Loucy (cell line): Measurements from ENCODE around the gene GIMAP8.

Experiments
- H2AFZ ChIP-seq: fragments of 200-600 bp; sonication (generic); 2 replicates; pipeline ENCODE4 v1.6.0; 2016; ENCODE audit warnings: antibody characterized with exemption, mild to moderate bottlenecking, low read length, moderate library complexity
- H3F3A ChIP-seq: fragments of 200-600 bp; 2 replicates; pipeline ENCODE4 v1.6.0; 2016; ENCODE audit warnings: antibody characterized with exemption, low read depth, mild to moderate bottlenecking
- H3K27me3 ChIP-seq: fragments of 200-600 bp; sonication (generic); 2 replicates; pipeline ENCODE4 v1.6.1; 2014; ENCODE audit warnings: low read length, mild to moderate bottlenecking; ENCODE audit not compliant: insufficient read depth, poor library complexity, severe bottlenecking
- H3K36me3 ChIP-seq: fragments of 200-600 bp; sonication (generic); 2 replicates; pipeline ENCODE4 v1.6.1; 2016; ENCODE audit warnings: low read length; ENCODE audit not compliant: insufficient read depth
- H3K4me1 ChIP-seq: fragments of 200-600 bp; sonication (generic); 2 replicates; pipeline ENCODE4 v1.5.1; 2014; ENCODE audit warnings: low read length, mild to moderate bottlenecking; ENCODE audit not compliant: insufficient read depth, poor library complexity, severe bottlenecking
- H3K4me2 ChIP-seq: fragments of 200-600 bp; sonication (generic); 2 replicates; pipeline ENCODE4 v1.6.0; 2014; ENCODE audit warnings: antibody characterized with exemption, low read length, low read depth, mild to moderate bottlenecking; ENCODE audit not compliant: poor library complexity, severe bottlenecking
- H3K4me3 ChIP-seq: fragments of 200-600 bp; sonication (generic); 2 replicates; pipeline ENCODE4 v1.5.1; 2014; ENCODE audit warnings: low read length, mild to moderate bottlenecking, mixed read lengths; ENCODE audit not compliant: poor library complexity, severe bottlenecking
- H3K79me2 ChIP-seq: fragments of 200-600 bp; sonication (generic); 2 replicates; pipeline ENCODE4 v1.6.1; 2014; ENCODE audit warnings: low read length; ENCODE audit not compliant: insufficient read depth
- H3K9ac ChIP-seq: fragments of 200-600 bp; sonication (generic); 2 replicates; pipeline ENCODE4 v1.6.0; 2014; ENCODE audit warnings: mild to moderate bottlenecking, low read depth, low read length, moderate library complexity; ENCODE audit not compliant: poor library complexity, severe bottlenecking
- H3K9me2 ChIP-seq: fragments of 200-600 bp; sonication (generic); replicated peaks from 2 replicates; pipeline ENCODE4 v1.6.1; 2016; ENCODE audit warnings: low read depth, low read length, mixed read lengths
- H3K9me3 ChIP-seq: fragments of 200-600 bp; sonication (generic); 2 replicates; pipeline ENCODE4 v1.6.1; 2014; ENCODE audit warnings: mild to moderate bottlenecking, antibody characterized with exemption, low read length, low read depth; ENCODE audit not compliant: insufficient read depth
- H4K20me1 ChIP-seq: fragments of 200-600 bp; sonication (generic); 2 replicates; pipeline ENCODE4 v1.6.0; 2014; ENCODE audit warnings: antibody characterized with exemption, low read length, mild to moderate bottlenecking; ENCODE audit not compliant: insufficient read depth, poor library complexity, severe bottlenecking
- CTCF ChIP-seq: fragments of 200-600 bp; sonication (generic); conservative IDR thresholded peaks from 2 replicates; pipeline ENCODE4 v1.5.1; 2014; ENCODE audit warnings: mild to moderate bottlenecking, antibody characterized with exemption, low read length
- EZH2phosphoT487 ChIP-seq: fragments of 200-600 bp; IDR thresholded peaks from 2 replicates; pipeline ENCODE4 v1.6.1; 2018; ENCODE audit warnings: antibody characterized with exemption, mild to moderate bottlenecking, moderate library complexity, borderline replicate concordance

Gene GIMAP8

DNA sequence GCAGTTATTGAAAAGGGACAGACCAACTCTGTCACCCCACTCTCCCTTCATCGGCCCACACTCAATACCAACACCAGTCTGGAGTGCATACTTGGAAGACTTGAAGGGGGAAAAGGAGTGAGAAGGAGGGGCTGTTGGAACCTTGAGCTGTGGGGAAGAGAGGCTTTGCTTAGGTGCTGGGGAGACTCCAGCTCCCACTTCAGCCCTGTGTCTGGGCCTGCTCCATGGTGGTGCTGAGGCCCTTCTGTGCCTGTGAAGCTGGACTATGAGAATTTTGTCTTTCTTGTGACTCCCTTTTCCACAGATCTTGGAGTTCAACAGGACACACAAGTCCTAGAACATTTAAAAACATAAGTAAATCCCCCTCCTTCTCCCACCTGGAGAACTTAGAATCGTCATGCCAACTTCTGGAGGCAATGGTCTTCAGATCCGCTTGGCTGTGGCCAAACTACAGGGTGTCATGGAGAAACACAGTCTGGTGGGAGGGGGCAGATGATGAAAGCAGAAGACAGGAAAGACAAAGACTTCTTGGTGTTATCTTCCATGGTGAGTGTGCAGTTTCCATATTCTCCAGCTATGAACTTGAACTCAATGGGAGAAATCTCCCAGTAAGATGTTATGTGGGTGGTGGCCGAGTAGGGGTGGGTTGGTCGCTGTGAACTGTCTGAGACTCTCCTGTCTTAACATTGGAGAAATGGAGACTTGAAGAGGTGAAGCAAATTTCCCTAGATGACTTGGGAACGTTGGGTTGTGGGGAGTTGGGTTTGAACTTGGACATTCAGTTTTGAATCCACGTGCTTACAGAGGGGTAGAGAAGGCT, 18.4 kb upstream of the GIMAP8 start:
- no peaks in the 10 kb centered on the region for H4K20me1 ChIP-seq
- peaks cover 31% of the 10 kb centered on the region for H3K4me1 ChIP-seq
- H3K36me3 ChIP-seq: no peaks in the 10 kb centered on the region
- H3K4me2 ChIP-seq: no peak overlapping the region
- H3K9me3 ChIP-seq: no peaks in the 10 kb centered on the region
- no peaks in the 10 kb centered on the region for H3K79me2 ChIP-seq
- H3K4me3 ChIP-seq: no peak overlapping the region
- H3K27me3 ChIP-seq: no peaks in the 10 kb centered on the region
- H3K9me2 ChIP-seq: no peaks in the 10 kb centered on the region
- H2AFZ ChIP-seq: no peak overlapping the region
- no peak for TF ChIP-seq EZH2phosphoT487
- no peak for TF ChIP-seq CTCF
- no peak overlapping the region for H3K9ac ChIP-seq
- H3F3A ChIP-seq: no peaks in the 10 kb centered on the region; the same call in 1 of the 2 replicates

- TF ChIP-seq EZH2phosphoT487: no peak
- TF ChIP-seq CTCF: no peak
- Histone ChIP-seq H3K4me3 (no peak overlapping the region), H3K79me2 (no peaks in the 10 kb centered on the region), H3K9me2 (no peaks in the 10 kb centered on the region), H3K9ac (no peak overlapping the region), H3K27me3 (no peaks in the 10 kb centered on the region), H3K9me3 (no peaks in the 10 kb centered on the region), H3K4me1 (peaks cover 24% of the 10 kb centered on the region), H3K36me3 (no peaks in the 10 kb centered on the region), H2AFZ (peak overlapping the region; percentile 76), H3K4me2 (peak overlapping the region; percentile 10), H4K20me1 (no peaks in the 10 kb centered on the region), H3F3A (no peaks in the 10 kb centered on the region; the same call in 1 of the 2 replicates)
Observed at GRCh38 chr7:150432915-150433892, 17.2 kb upstream of the GIMAP8 start.

GRCh38 chr7:150434240-150434639, 16.2 kb upstream of the GIMAP8 start:
- H3K9me3 ChIP-seq: no peaks in the 10 kb centered on the region
- H3K27me3 ChIP-seq: no peaks in the 10 kb centered on the region
- no peaks in the 10 kb centered on the region for H3K79me2 ChIP-seq
- H3K36me3 ChIP-seq: no peaks in the 10 kb centered on the region
- TF ChIP-seq CTCF (no peak), EZH2phosphoT487 (no peak)
- H3F3A ChIP-seq: no peaks in the 10 kb centered on the region
- no peak overlapping the region for H3K4me3 ChIP-seq
- H3K4me1 ChIP-seq: peaks cover 14% of the 10 kb centered on the region
- no peaks in the 10 kb centered on the region for H3K9me2 ChIP-seq
- H4K20me1 ChIP-seq: no peaks in the 10 kb centered on the region
- H3K4me2 ChIP-seq: no peak overlapping the region
- no peak overlapping the region for H3K9ac ChIP-seq
- no peak overlapping the region for H2AFZ ChIP-seq
